HCT116 (cell line): ENCODE results near the gene CDK5RAP2. TPM values are rescaled to one million over a fixed set of nuclear protein-coding genes. Genes with fewer than 3 reads are reported as not detected.

Experiments
- ATAC-seq: fragments of 200-7000 bp; cut with Tn5 transposase; 2 replicates; pipeline ENCODE4 v1.9.1; 2020; ENCODE audit warnings: mild to moderate bottlenecking, moderate library complexity
- BruUV-seq: library from RNA; stranded (reverse); fragments of 400-500 nt; replicated peaks from 2 replicates; lab custom pipeline; 2021; lab: Mats Ljungman, UMichigan
- CTCF ChIA-PET: fragments of 300-600 bp; sonication (Branson Sonifier 250); formaldehyde crosslinking; loops from one replicate; lab custom pipeline; 2021; ENCODE audit warnings: antibody characterized with exemption; lab: Charles Lee
- POLR2A ChIA-PET: fragments of 300-600, 350-600 bp; sonication (Branson Sonifier 250); formaldehyde crosslinking; loops from one replicate; lab custom pipeline; 2021; ENCODE audit warnings: antibody characterized with exemption; lab: Charles Lee
- RAD21 ChIA-PET, 2 experiments: fragments of 300-600 bp; sonication (Branson Sonifier 250); formaldehyde crosslinking; loops; one replicate each; lab custom pipeline; 2023; ENCODE audit warnings: low total read pairs in 2 of 2; ENCODE audit not compliant: uncharacterized antibody in 2 of 2, unreplicated experiment in 2 of 2, low non-redundant PET in 1 of 2; lab: Charles Lee
- DNase-seq: peaks from one replicate; pipeline ENCODE4 v3.0.0-alpha.2; 2010; ENCODE audit warnings: low read depth, low spot score
- H2AFZ ChIP-seq: fragments of 200-600 bp; shearing (Covaris generic), sonication (generic); 2 replicates; pipeline ENCODE4 v1.6.1; 2017; ENCODE audit warnings: low read depth, mixed run types, mixed read lengths, antibody characterized with exemption, low read length; ENCODE audit not compliant: poor library complexity, severe bottlenecking
- H3K27ac ChIP-seq: 2 replicates; pipeline ENCODE4 v1.5.1; 2012; ENCODE audit warnings: low read depth, low read length
- H3K27me3 ChIP-seq: fragments of 200-600 bp; sonication (generic); 2 replicates; pipeline ENCODE4 v1.6.1; 2016; ENCODE audit warnings: mixed run types, low read length, mixed read lengths; ENCODE audit not compliant: insufficient read depth
- H3K36me3 ChIP-seq, 2 experiments: fragments of 200-500 bp in 1 of 2; fragments of 200-600 bp in 1 of 2; sonication (Bioruptor generic) in 1 of 2; sonication (generic) in 1 of 2; 2 replicates each; pipeline versions ENCODE4 v1.5.1 to v1.6.1; 2014 to 2016; ENCODE audit warnings: low read length in 2 of 2, inconsistent platforms in 1 of 2, mixed read lengths in 1 of 2, mixed run types in 1 of 2; ENCODE audit not compliant: insufficient read depth in 2 of 2, control insufficient read depth in 1 of 2
- H3K4me1 ChIP-seq, 2 experiments: fragments of 200-600 bp in 1 of 2; sonication (generic) in 1 of 2; 2 replicates each; pipeline versions ENCODE4 v1.5.1 to v1.6.1; 2012 to 2017; ENCODE audit warnings: low read length in 2 of 2, inconsistent platforms in 1 of 2, mild to moderate bottlenecking in 1 of 2, mixed read lengths in 1 of 2, mixed run types in 1 of 2, moderate library complexity in 1 of 2; ENCODE audit not compliant: insufficient read depth in 2 of 2, control insufficient read depth in 1 of 2
- H3K4me2 ChIP-seq: fragments of 200-600 bp; sonication (generic); 2 replicates; pipeline ENCODE4 v1.6.1; 2017; ENCODE audit warnings: mixed run types, low read length, mixed read lengths
- H3K4me3 ChIP-seq, 2 experiments: fragments of 200-600 bp in 1 of 2; sonication (generic) in 1 of 2; replicated peaks in 1 of 2; 2 replicates each; pipeline ENCODE4 v1.5.1; 2011 to 2016; ENCODE audit warnings: low read length in 2 of 2, control low read depth in 1 of 2, low read depth in 1 of 2, mild to moderate bottlenecking in 1 of 2, mixed read lengths in 1 of 2, mixed run types in 1 of 2
- H3K79me2 ChIP-seq: fragments of 200-600 bp; sonication (generic); 2 replicates; pipeline ENCODE4 v1.6.1; 2017; ENCODE audit warnings: mild to moderate bottlenecking, mixed run types, low read length, moderate library complexity, mixed read lengths; ENCODE audit not compliant: insufficient read depth
- H3K9ac ChIP-seq: fragments of 200-600 bp; sonication (generic); 2 replicates; pipeline ENCODE4 v1.6.1; 2016; ENCODE audit warnings: low read length, mixed read lengths
- H3K9me2 ChIP-seq: fragments of 200-600 bp; sonication (generic), shearing (Covaris generic); 2 replicates; pipeline ENCODE4 v1.6.1; 2017; ENCODE audit warnings: mixed run types, mild to moderate bottlenecking, moderate library complexity; ENCODE audit not compliant: insufficient read depth
- H3K9me3 ChIP-seq, 2 experiments: fragments of 200-500 bp in 1 of 2; fragments of 200-600 bp in 1 of 2; sonication (Bioruptor generic) in 1 of 2; sonication (generic) in 1 of 2; 2 replicates each; pipeline ENCODE4 v1.6.1; 2014 to 2017; ENCODE audit warnings: low read length in 2 of 2, mixed read lengths in 2 of 2, inconsistent platforms in 1 of 2, low read depth in 1 of 2, mild to moderate bottlenecking in 1 of 2, mixed run types in 1 of 2, moderate library complexity in 1 of 2; ENCODE audit not compliant: control insufficient read depth in 1 of 2, insufficient read depth in 1 of 2
- H4K20me1 ChIP-seq: fragments of 200-600 bp; sonication (generic), shearing (Covaris generic); 2 replicates; pipeline ENCODE4 v1.6.1; 2017; ENCODE audit warnings: mixed run types, mild to moderate bottlenecking, moderate library complexity; ENCODE audit not compliant: insufficient read depth
- CEBPB ChIP-seq: IDR thresholded peaks from 2 replicates; pipeline ENCODE4 v1.6.1; 2012; ENCODE audit warnings: low read depth
- CTCF ChIP-seq, 3 experiments: fragments of 200-600 bp in 1 of 3; sonication (generic) in 1 of 3; IDR thresholded peaks in 2 of 3; conservative IDR thresholded peaks in 1 of 3; 2 replicates each; pipeline ENCODE4 v1.5.1; 2012 to 2017; ENCODE audit warnings: low read depth in 2 of 3, low read length in 2 of 3, antibody characterized with exemption in 1 of 3, borderline replicate concordance in 1 of 3, control low read depth in 1 of 3, mild to moderate bottlenecking in 1 of 3, mixed read lengths in 1 of 3, mixed run types in 1 of 3, moderate library complexity in 1 of 3; ENCODE audit not compliant: insufficient read depth in 1 of 3
- EGR1 ChIP-seq: IDR thresholded peaks from 2 replicates; pipeline ENCODE4 v1.6.1; 2012; ENCODE audit warnings: low read depth
- ELF1 ChIP-seq: IDR thresholded peaks from 2 replicates; pipeline ENCODE4 v1.6.1; 2012; ENCODE audit warnings: low read depth, borderline replicate concordance
- EZH2 ChIP-seq: fragments of 200-600 bp; sonication (generic); IDR thresholded peaks from 2 replicates; pipeline ENCODE4 v1.6.1; 2017; ENCODE audit warnings: antibody characterized with exemption, mixed run types
- EZH2phosphoT487 ChIP-seq: fragments of 200-600 bp; IDR thresholded peaks from 2 replicates; pipeline ENCODE4 v1.6.1; 2018; ENCODE audit warnings: antibody characterized with exemption, borderline replicate concordance
- JUND ChIP-seq: IDR thresholded peaks from 2 replicates; pipeline ENCODE4 v1.6.1; 2012
- POLR2A ChIP-seq: IDR thresholded peaks from 2 replicates; pipeline ENCODE4 v1.7.0; 2011; ENCODE audit warnings: borderline replicate concordance; ENCODE audit not compliant: insufficient read depth, insufficient read length; ENCODE audit errors: extremely low read depth
- RAD21 ChIP-seq: IDR thresholded peaks from 2 replicates; pipeline ENCODE4 v1.6.1; 2012; ENCODE audit warnings: low read depth, mild to moderate bottlenecking
- SIN3A ChIP-seq: IDR thresholded peaks from 2 replicates; pipeline ENCODE4 v1.6.1; 2012; ENCODE audit warnings: low read depth
- SRF ChIP-seq: IDR thresholded peaks from 2 replicates; pipeline ENCODE4 v1.6.1; 2012; ENCODE audit warnings: low read depth
- TCF7L2 ChIP-seq: IDR thresholded peaks from 2 replicates; pipeline ENCODE4 v1.7.0; 2011; ENCODE audit warnings: borderline replicate concordance, inconsistent platforms; ENCODE audit not compliant: insufficient read depth, insufficient read length; ENCODE audit errors: extremely low read depth
- YY1 ChIP-seq: IDR thresholded peaks from 2 replicates; pipeline ENCODE4 v1.6.1; 2011; ENCODE audit warnings: low read length, low read depth, moderate library complexity, mild to moderate bottlenecking; ENCODE audit not compliant: insufficient replicate concordance; ENCODE audit errors: extremely low read depth
- ZBTB33 ChIP-seq: IDR thresholded peaks from 2 replicates; pipeline ENCODE4 v1.6.1; 2011; ENCODE audit warnings: mild to moderate bottlenecking, low read length, moderate library complexity; ENCODE audit not compliant: insufficient replicate concordance; ENCODE audit errors: extremely low read depth
- ZFX ChIP-seq: fragments of 450-650 bp; IDR thresholded peaks from 2 replicates; pipeline ENCODE4 v1.6.1; 2017
- ZNF274 ChIP-seq: fragments of 200-500 bp; sonication (Bioruptor generic); IDR thresholded peaks from 2 replicates; pipeline ENCODE4 v1.6.1; 2014; ENCODE audit warnings: mild to moderate bottlenecking, low read depth, low read length, inconsistent platforms
- intact Hi-C: fragments of 100-400 bp; cut with micrococcal nuclease; formaldehyde crosslinking; loops from 2 replicates; pipeline ENCODE4 v1.10.0; 2022
- total RNA-seq: library from RNA; stranded (reverse); gene quantifications from one replicate; pipeline ENCODE4 v1.2.1, GENCODE V29; 2021; ENCODE audit not compliant: unreplicated experiment
- TF ChIP-seq, protein P1 (sequence below): IDR thresholded peaks from 2 replicates; pipeline ENCODE4 v1.6.1; 2012
- TF ChIP-seq, protein P2 (sequence below): IDR thresholded peaks from 2 replicates; pipeline ENCODE4 v1.6.1; 2012

The CDK5RAP2 gene
- total RNA-seq, 1 experiment from 2014 or later = 56.2 TPM

DNA sequence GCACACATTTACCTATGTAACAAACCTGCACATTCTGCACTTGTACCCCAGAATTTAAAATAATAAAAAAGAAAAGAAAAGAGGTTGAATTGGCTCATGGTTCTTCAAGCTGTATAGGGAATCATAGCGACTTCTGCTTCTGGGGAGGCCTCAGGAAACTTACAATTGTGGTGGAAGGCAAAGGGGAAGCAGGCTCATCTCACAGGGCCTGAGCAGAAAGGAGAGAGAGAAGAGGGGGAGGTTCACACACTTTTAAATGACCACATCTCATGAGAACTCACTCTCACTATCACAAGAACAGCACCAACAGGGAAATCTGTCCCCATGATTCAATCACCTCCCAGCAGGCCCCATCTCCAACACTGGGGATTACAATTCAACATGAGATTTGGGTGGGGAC is 214.6 kb downstream of the CDK5RAP2 start:
- Histone ChIP-seq H3K27ac (no peak overlapping the region), H3K4me3 (no peak overlapping the region)
- intact Hi-C loops = no loop called here

More for the DNA sequence above, 214.6 kb downstream of the CDK5RAP2 start:
- Histone ChIP-seq H3K9me2 (no peaks in the 10 kb centered on the region), H3K79me2 (no peaks in the 10 kb centered on the region), H3K27me3 (no peaks in the 10 kb centered on the region), H2AFZ (no peak overlapping the region), H3K36me3 (no peaks in the 10 kb centered on the region), H3K4me2 (no peak overlapping the region), H3K9ac (no peak overlapping the region), H4K20me1 (no peaks in the 10 kb centered on the region), H3K4me1 (peaks cover 6 to 12% of the 10 kb centered on the region in 2 experiments; a peak in 2 of 4 replicates), H3K9me3 (no peaks in the 10 kb centered on the region; a peak in 1 of 4 replicates)
- no peak for ATAC-seq
- TF ChIP-seq TCF7L2 (no peak), ZNF274 (no peak), POLR2A (no peak), ELF1 (no peak), EZH2phosphoT487 (no peak), ZFX (no peak), CTCF (IDR thresholded peaks at IDR 0.05 in 2 of 3, conservative IDR thresholded peaks at IDR 0.05 in 1 of 3; ENCODE audit: borderline replicate concordance in 1 of 3, insufficient read depth in 1 of 3, low read depth in 2 of 3, low read length in 2 of 3) (no peak), JUND (no peak), CEBPB (no peak), SIN3A (no peak), SRF (no peak), EGR1 (no peak), RAD21 (no peak), YY1 (no peak), EZH2 (no peak), ZBTB33 (no peak)
- TF ChIP-seq, protein P1, sequence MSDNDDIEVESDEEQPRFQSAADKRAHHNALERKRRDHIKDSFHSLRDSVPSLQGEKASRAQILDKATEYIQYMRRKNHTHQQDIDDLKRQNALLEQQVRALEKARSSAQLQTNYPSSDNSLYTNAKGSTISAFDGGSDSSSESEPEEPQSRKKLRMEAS = no peak
- TF ChIP-seq, protein P2, sequence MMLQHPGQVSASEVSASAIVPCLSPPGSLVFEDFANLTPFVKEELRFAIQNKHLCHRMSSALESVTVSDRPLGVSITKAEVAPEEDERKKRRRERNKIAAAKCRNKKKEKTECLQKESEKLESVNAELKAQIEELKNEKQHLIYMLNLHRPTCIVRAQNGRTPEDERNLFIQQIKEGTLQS = no peak
- CTCF ChIA-PET = no interaction called here
- RAD21 ChIA-PET = no interaction called here
- POLR2A ChIA-PET = no interaction called here
- no TSS peak for BruUV-seq
- no peak for DNase-seq
